GM18519 (cell line): ENCODE results near the gene IKZF5.

Experiments used
- ATAC-seq: cut with Tn5 transposase; IDR thresholded peaks from one replicate; pipeline ENCODE4 v1.9.1; 2021; ENCODE audit warnings: mild to moderate bottlenecking, moderate library complexity; ENCODE audit not compliant: unreplicated experiment, low FRiP score

IKZF5 gene

DNA sequence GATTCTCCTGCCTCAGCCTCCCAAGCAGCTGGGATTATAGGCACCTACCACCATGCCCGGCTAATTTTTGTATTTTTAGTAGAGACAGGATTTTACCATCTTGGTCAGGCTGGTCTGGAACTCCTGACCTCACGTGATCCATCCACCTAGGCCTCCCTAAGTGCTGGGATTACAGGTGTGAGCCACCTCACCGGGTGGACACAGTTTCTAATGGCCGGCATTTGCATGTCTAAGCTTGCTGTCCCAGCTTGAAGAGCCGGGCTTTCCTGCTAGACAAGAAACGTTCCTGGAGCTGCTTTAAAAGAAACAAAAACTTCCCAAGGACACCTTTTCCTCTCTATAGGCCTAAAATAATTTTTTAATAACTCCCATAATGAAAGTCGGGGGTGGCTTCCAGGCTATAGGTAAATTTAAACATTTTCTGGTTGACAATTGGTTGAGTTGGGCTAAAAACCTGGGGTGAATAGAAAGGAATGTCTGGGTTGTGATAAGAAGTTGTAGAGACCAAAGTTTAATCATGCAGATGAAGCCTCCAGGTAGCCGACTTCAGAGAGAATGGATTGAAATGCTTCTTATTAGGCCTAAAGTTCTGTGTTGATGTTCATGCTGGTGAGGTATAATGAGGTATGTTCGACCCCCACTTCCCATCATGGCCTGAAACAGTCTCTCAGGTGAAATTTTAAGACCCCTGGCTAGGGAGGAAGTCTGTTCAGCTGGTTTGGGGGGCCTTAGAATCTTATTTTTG, 9.0 kb upstream of the IKZF5 start:
- ATAC-seq = no peak

DNA sequence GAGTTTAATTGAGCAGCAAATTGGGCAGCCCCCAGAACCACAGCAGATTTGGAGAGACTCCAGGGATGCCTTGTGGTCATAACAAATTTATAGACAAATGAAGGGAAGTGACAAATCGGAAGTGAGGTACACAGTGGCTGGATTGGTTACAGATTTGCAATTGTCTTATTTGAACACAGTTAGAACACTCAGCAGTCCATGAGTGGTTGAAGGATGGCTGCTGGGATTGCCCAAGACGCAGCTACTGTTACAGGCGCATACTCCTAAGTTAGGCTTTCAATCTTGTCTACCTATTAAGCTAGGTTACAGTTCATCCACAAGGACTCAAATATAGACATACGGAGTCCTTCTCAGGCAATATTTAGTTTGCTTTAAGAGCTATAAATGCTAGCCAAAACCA, 7.6 kb upstream of the IKZF5 start:
- no peak for ATAC-seq

- no peak for ATAC-seq
Measured at GRCh38 chr10:123014772-123015171, 6.2 kb upstream of the IKZF5 start.

- ATAC-seq = no peak
Measured at GRCh38 chr10:123013456-123014419, 5.1 kb upstream of the IKZF5 start.

DNA sequence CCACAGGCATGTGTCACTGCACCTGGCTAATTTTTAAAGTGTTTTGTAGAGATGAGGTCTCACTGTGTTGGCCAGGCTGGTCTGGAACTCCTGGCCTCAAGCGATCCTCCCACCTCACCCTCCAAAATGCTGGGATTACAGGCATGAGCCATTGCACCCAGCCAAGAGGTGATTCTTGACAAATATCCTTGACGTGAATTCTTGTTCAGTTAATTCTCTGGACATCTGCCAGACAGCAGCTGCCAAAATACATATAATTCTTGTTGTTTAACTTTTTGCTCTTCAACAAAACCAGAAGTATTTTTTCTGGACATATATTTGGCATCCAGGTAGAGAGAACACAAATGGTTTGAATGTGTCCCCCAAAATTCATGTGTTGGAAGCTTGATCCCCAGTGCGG, 3.4 kb upstream of the IKZF5 start:
- ATAC-seq = no peak

- ATAC-seq = peak; percentile 21
Measured at GRCh38 chr10:123009105-123009820, 668 bp upstream of the IKZF5 start.

DNA sequence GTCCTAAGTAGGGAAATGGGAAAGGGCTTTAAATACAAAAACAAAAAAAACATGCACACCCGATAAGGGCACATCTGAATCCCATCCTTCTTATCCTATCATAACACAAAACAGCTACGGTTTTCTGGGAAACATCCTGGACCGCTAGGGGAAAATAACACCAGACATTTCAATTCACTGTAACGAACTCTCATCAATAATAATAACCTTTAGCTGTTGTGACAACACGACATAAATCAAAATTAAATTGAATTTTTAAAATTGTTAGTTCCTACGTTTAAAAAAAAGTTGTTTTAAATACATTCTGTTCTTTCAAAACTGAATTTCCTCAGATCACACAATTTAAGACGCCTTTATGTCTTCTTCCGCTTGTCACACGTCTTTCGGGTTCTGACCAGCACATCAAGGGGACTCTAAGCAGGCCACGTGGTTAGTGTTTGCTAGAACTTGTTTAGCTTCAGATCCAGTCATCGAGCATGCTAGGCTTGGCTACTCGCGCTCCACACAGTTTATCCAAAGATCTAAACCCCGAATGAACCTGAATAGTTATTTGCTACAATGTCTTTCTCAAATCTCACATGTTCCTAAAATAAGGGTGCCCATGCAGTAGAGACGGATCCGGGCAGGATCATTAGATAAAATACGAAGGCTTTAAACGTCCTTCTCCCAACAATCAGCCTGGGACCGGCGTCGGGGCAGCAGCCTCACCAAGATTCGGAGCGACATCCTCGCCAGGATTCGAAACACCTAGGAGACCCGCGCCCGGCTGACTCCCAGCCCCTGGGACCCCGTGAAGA, 839 bp downstream of the IKZF5 start:
- ATAC-seq = peak; percentile 38

- no peak for ATAC-seq
Measured at GRCh38 chr10:123004298-123004697, 4.3 kb downstream of the IKZF5 start.

DNA sequence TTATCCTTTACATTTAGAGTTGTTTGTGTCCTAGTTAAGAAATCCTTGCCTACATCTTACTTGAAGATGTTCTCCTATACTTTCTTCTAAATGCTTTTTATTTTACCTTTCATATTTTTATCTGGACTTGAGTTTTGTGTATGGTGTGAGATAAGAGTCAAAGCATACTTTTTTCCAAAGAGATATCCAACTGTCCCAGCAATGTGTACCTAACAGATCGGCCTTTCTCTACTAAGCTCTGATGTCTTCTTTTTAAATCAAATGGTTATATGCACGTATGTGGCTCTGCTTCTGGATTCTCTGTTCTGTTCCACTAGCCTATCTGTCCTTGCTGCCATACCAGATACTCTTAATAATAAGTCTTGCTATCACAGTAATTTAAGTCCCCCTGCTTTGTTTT, 7.2 kb downstream of the IKZF5 start:
- no peak for ATAC-seq

- no peak for ATAC-seq
Measured at GRCh38 chr10:123000155-123000554, 8.4 kb downstream of the IKZF5 start.

DNA sequence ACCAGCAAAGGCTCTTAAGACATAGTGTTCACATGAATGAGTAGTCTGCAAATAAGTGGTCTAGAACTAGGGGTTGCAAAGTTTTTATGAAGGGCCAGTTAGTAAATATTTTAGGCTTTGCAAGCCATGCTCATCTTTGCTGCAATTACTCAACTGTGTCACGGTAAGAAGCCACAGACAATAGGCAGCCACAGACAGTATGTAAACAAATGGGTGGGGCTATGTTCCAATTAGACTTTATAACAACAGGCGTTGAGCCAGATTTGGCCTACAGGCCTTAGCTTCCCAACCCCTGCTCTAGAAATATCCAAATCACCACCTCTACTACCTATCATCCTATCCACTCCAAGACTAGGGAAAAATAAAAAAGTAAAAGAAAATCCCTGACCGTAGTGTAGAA, 9.2 kb downstream of the IKZF5 start:
- ATAC-seq = no peak

DNA sequence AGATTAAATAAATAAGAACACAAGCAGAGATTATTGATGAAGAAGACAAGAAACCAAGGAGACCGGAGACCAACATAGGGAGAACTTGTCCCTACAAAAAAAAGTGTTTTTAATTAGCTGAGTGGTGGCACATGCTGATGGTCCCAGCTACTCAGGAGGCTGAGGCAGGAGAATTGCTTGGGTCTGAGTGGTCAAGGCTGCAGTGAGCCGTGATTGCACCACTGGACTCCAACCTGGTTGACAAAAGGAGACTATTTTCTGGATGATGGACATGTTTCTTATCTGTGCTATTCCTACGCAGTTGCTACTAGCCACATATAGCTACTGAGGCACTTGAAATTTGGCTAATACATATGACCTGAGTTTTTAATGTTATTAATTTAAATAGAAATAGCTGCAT, 9.7 kb downstream of the IKZF5 start:
- ATAC-seq = no peak

DNA sequence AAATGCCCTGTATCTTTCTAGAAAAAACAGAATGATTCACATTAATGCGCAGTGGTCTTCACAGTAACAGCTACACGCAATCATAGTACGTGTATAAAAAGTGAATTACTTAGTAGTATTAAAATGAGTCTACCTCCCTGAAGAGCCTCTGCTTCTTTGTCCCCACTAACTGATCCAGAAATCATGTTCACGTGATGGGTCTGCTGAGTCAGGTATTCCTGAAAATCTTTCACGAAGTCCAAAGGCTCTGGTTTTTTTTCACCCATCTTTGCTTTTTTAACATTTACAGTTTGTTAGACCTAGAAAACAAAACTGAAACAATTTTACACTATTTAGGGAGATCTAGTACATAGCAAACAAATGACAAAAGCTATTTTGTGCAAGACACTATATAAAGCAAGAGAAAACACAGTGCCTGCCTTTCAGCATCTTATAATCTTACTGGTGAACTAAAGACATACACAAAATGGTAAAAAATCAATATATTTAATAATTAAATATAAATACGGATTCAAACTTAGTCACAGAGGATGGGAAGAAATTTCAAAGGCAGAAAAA, 10.2 kb downstream of the IKZF5 start:
- no peak for ATAC-seq

DNA sequence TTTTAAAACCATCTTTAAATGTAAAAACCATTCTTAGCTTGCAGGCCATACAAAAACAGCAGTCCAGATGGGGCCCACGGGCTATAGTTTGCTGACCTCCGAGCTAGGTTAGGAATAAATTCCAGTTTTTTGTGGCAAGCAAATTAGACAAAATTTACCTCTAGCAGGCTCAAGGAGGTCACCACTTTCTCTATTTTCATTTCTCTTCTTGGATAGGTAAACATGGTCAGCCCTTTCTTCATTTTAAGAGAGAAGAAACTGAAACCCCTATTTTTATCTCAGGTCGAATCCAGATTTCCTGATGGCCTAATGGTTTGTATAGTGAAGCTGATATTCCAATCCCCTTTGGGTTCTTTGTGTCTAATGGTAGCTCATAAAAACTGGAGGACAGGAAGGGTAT, 10.7 kb downstream of the IKZF5 start:
- no peak for ATAC-seq

GRCh38 chr10:122995936-122996335, 12.7 kb downstream of the IKZF5 start:
- ATAC-seq = no peak

- no peak for ATAC-seq
Measured at GRCh38 chr10:122993797-122994336, 14.7 kb downstream of the IKZF5 start.

GRCh38 chr10:122992031-122992585, 16.5 kb downstream of the IKZF5 start:
- no peak for ATAC-seq

- ATAC-seq = no peak
Measured at GRCh38 chr10:122990278-122990677, 18.3 kb downstream of the IKZF5 start.

DNA sequence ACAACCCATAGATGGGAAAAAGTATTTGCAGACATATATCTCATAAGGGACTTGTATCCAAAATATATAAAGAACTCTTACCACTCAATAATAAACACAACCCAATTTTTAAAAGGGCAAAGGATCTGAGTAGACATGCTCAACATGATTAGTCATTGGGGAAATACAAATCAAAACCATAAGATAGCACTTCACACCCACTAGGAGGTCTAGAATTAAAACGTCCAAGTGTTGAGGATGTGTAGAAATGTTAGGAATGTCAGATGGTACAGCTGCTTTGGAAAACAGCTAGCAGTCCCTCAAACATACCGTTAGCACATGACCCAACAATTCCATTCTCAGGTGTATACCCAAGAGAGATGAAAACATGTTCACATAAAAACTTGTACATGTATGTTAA, 20.1 kb downstream of the IKZF5 start:
- no peak for ATAC-seq
